Subcutaneous adipose tissue (tissue), 4 donors: ENCODE results near the gene BSCL2. TPM values are rescaled to one million over a fixed set of nuclear protein-coding genes. Genes with fewer than 3 reads are reported as not detected.

ENCODE experiments used
- CTCF ChIP-seq: fragments of 450-650 bp; IDR thresholded peaks from one replicate; pipeline ENCODE4 v1.5.1; 2016; ENCODE audit warnings: low read depth, mild to moderate bottlenecking, control low read depth, antibody characterized with exemption, moderate library complexity
- total RNA-seq, 4 donors: library from RNA; depleted of rRNA; stranded (reverse); fragments of >200 nt; gene quantifications; one replicate each; pipeline ENCODE4 v1.1.0, GENCODE V29; 2016

The BSCL2 gene
- total RNA-seq, 4 donors from 2014 or later, result 44.5 to 106 (median 48.4) TPM

DNA sequence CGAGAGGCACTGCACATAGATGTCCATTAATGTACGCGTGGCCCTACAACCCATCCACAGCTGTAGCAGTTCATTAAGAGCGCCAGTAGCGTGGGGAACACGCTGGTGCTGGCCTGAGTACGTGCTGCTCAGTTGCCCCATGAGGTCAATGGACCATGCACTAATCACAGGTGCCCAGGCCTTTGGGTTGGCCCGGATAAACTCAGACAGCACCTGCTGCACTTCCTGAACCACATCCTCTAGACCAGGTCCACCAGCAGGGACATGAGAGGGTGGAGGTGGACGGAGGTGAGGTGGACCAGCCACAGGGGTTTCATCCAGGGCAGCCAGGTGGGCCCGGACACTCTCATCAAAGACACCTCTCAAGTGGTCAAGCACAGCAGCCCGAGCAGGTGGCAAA, 57.7 kb downstream of the BSCL2 start:
- no peak for TF ChIP-seq CTCF

GRCh38 chr11:62648967-62649364, 58.3 kb downstream of the BSCL2 start:
- TF ChIP-seq CTCF, result no peak

- TF ChIP-seq CTCF, result no peak
Measured at GRCh38 chr11:62648185-62648966, 58.8 kb downstream of the BSCL2 start.

DNA sequence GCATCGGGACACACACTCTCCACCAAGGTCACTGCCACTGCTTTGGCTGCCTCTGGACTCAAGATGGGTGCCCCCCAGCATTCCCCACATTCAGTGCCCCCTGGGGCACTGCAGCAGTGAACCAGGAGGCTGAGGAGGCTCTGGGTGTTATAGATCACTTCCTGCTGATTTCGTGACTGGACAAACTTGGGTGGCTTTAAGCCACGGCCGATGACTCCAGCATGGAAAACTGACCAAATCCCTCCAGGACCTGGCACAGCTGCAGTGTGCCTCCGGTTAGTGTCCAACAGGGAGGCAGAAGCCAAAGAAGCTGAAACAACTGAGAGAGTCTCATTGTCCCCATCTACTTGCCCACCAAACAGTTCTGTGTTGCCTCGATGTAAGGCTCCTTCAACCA, 59.6 kb downstream of the BSCL2 start:
- TF ChIP-seq CTCF, result no peak

DNA sequence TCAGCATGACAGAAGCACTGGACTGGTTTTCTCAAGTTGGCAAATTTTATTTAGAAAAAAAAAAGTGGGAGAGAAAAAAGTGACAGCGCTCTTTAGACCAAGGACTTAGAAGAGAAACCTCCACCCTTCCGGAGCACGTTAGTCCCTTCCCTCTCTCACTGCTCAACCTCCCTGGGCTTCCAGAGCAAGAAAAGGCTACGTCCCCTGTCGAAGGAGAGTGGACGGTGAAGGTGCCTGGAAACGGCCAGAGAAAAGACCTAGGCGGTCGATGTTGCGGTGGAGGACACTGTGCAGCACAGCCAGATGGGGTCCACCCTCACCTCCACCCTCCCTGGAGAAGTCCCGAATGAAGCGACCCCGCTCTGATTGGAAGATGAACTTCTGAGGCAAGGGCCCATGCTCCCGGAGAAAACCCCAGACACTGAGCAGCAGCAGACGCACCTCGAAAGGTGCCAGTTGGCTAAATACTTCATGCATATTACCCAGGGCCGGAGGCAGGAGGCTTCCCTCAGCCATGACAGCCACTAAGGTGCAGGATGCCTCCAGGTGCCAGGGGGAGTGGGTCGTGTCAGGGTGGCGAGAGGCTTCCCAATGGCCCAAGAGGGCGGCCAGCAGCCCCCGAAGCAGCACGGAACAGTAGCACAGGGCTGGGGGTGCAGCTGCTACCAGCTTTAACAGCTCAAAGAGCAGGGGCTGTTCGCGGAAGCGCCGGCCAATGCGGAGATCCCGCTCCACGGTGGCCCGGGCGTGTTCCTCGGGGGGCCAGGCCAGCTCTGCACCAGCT, 60.2 kb downstream of the BSCL2 start:
- no peak for TF ChIP-seq CTCF

DNA sequence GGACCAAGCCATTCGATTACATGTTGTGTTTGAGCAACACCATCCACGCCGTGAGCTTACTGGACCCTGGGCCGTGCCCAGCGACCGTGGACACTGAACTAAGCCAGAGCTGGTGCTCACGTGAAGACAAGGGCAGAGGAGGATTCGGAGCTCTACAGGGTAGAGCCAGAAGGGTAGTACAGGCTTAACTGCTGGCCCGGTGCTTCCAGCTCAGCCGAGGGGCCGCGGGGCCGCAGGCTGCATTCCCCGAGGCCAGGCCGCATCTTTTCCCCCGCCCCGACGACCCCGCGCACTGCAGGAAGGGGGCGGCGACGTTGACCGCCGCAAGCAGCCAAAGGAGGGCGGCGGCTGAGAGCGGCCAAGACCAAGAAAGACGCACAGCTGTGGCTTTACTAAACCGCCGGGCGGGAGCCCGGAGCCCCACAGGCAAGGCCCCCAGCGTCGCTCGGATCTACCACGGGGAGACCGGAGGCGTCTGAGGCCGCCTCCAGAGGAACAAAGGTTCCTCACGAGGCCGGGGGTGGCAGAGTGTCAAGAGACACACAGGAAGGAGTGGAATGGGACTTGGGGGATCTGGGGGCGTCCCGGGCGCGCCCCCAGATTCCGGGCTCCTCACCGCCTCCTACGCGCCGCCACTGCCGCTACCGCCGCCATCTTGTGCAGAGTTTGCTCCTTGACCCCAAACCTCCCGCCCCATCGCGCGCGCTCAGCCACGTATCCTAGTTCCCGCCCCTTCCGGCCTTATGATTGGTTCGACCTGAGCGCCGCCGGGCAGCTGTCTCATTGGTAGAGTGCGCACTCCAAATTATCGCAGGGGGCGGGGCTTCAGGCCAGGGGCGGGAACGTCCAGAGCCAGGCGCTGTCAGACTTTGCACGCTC, 61.0 kb downstream of the BSCL2 start, which contains the start of gene GANAB:
Gene GANAB (minus strand): TSS at position 668 of the 879 bp plus-strand sequence. CDS start 14 bp downstream, at position 654.
- no peak for TF ChIP-seq CTCF

DNA sequence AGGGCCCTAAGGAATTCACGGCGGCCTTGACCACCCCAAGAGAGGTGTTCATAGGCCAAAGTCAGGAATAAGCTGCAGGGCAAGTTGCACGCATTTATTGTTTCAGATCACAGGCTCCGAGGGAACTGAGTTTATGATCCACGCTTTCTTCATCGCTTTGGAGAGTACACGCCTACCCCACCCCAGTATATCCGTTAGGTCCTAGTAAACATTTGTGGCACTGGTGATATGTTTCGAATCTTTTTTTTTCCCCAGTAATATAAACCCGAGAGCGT, 61.6 kb downstream of the BSCL2 start:
- no peak for TF ChIP-seq CTCF
